SU-DHL-6 (cell line): ENCODE results near the gene LRRC4B.

Experiments used
- CTCF ChIP-seq: fragments of 200-600 bp; sonication (generic); IDR thresholded peaks from one replicate; pipeline ENCODE4 v1.5.1; 2017; ENCODE audit warnings: antibody characterized with exemption, mild to moderate bottlenecking, low read length, moderate library complexity; ENCODE audit not compliant: insufficient read depth, poor library complexity, severe bottlenecking
- EZH2phosphoT487 ChIP-seq: fragments of 200-600 bp; sonication (generic), shearing (Covaris generic); conservative IDR thresholded peaks from 2 replicates; pipeline ENCODE4 v1.6.1; 2018; ENCODE audit warnings: mild to moderate bottlenecking, antibody characterized with exemption, low read length, moderate library complexity, mixed read lengths

- TF ChIP-seq CTCF (no peak), EZH2phosphoT487 (no peak)
These were observed 77.8 kb downstream of the LRRC4B start for GRCh38 chr19:50490411-50490811.
